Progenitor cell of endocrine pancreas (in vitro differentiated cells): ENCODE data around the gene MECP2. TPM values are rescaled to one million over a fixed set of nuclear protein-coding genes. Genes with fewer than 3 reads are reported as not detected.

Experiments used
- DNase-seq: peaks from one replicate; pipeline ENCODE4 v3.0.0; 2021; ENCODE audit warnings: low spot score; ENCODE audit not compliant: unreplicated experiment
- H3K27ac Mint-ChIP-seq: 2 replicates; pipeline ENCODE4 v1.8.0; 2021; ENCODE audit warnings: mild to moderate bottlenecking, moderate library complexity, mixed read lengths
- H3K27me3 Mint-ChIP-seq: 2 replicates; pipeline ENCODE4 v1.8.0; 2021; ENCODE audit warnings: mixed read lengths
- H3K36me3 Mint-ChIP-seq: 2 replicates; pipeline ENCODE4 v1.8.0; 2022; ENCODE audit warnings: mixed read lengths; ENCODE audit not compliant: insufficient read depth
- H3K4me1 Mint-ChIP-seq: 2 replicates; pipeline ENCODE4 v1.8.0; 2021; ENCODE audit warnings: low read depth, mixed read lengths
- H3K4me3 Mint-ChIP-seq: 2 replicates; pipeline ENCODE4 v1.8.0; 2021; ENCODE audit warnings: low read depth, mild to moderate bottlenecking, moderate library complexity, mixed read lengths
- H3K9me3 Mint-ChIP-seq: 2 replicates; pipeline ENCODE4 v1.8.0; 2021; ENCODE audit warnings: low read depth, mixed read lengths
- CTCF ChIP-seq: fragments of 200-600 bp; sonication (generic); IDR thresholded peaks from one replicate; pipeline ENCODE4 v1.5.0; 2021; ENCODE audit warnings: antibody characterized with exemption, mild to moderate bottlenecking; ENCODE audit not compliant: unreplicated experiment
- total RNA-seq: library from RNA; stranded (reverse); gene quantifications from 2 replicates; pipeline ENCODE4 v1.2.1, GENCODE V29; 2021

The MECP2 gene
- total RNA-seq, 1 donor from 2014 or later, result 47.6 TPM

- Mint-ChIP-seq H3K27me3 (no peaks in the 10 kb centered on the region), H3K4me1 (peaks cover 15% of the 10 kb centered on the region), H3K27ac (no peak overlapping the region), H3K4me3 (no peak overlapping the region), H3K36me3 (peaks cover 2% of the 10 kb centered on the region), H3K9me3 (peaks cover 4% of the 10 kb centered on the region)
- no peak for DNase-seq
- no peak for TF ChIP-seq CTCF
Measured at GRCh38 chrX:154025230-154025629, 72.3 kb downstream of the MECP2 start.

- no peak for DNase-seq
- Mint-ChIP-seq H3K4me3 (no peak overlapping the region), H3K27ac (no peak overlapping the region), H3K4me1 (peaks cover 15% of the 10 kb centered on the region), H3K9me3 (peaks cover 4% of the 10 kb centered on the region), H3K27me3 (no peaks in the 10 kb centered on the region), H3K36me3 (peaks cover 2% of the 10 kb centered on the region)
- TF ChIP-seq CTCF, result no peak
Measured at GRCh38 chrX:154024271-154024670, 73.2 kb downstream of the MECP2 start.

GRCh38 chrX:154023276-154024000, 74.1 kb downstream of the MECP2 start:
- no peak overlapping the region for H3K27ac Mint-ChIP-seq
- H3K36me3 Mint-ChIP-seq, result no peaks in the 10 kb centered on the region
- H3K9me3 Mint-ChIP-seq, result peaks cover 4% of the 10 kb centered on the region
- no peak for TF ChIP-seq CTCF
- H3K4me3 Mint-ChIP-seq, result no peak overlapping the region
- no peaks in the 10 kb centered on the region for H3K27me3 Mint-ChIP-seq
- DNase-seq, result no peak
- peaks cover 19% of the 10 kb centered on the region for H3K4me1 Mint-ChIP-seq

GRCh38 chrX:154022108-154022507, 75.4 kb downstream of the MECP2 start:
- H3K27ac Mint-ChIP-seq, result no peak overlapping the region

GRCh38 chrX:154021131-154021611, 76.3 kb downstream of the MECP2 start:
- Mint-ChIP-seq H3K4me1 (peaks cover 19% of the 10 kb centered on the region), H3K27me3 (no peaks in the 10 kb centered on the region), H3K36me3 (no peaks in the 10 kb centered on the region), H3K4me3 (no peak overlapping the region), H3K9me3 (peaks cover 4% of the 10 kb centered on the region), H3K27ac (no peak overlapping the region)
- no peak for TF ChIP-seq CTCF
- DNase-seq, result no peak

More at GRCh38 chrX:154022108-154022507, 75.4 kb downstream of the MECP2 start:
- peaks cover 19% of the 10 kb centered on the region for H3K4me1 Mint-ChIP-seq
- no peak for TF ChIP-seq CTCF
- no peaks in the 10 kb centered on the region for H3K27me3 Mint-ChIP-seq
- H3K9me3 Mint-ChIP-seq, result peaks cover 4% of the 10 kb centered on the region
- H3K36me3 Mint-ChIP-seq, result no peaks in the 10 kb centered on the region
- DNase-seq, result no peak
- no peak overlapping the region for H3K4me3 Mint-ChIP-seq
